Adrenal gland (tissue), 5 donors: ENCODE data around the gene SZT2.

Source experiments
- POLR2A ChIP-seq, 2 donors: fragments of 450-650 bp; IDR thresholded peaks; one replicate each; pipeline ENCODE4 v1.6.1; 2017; ENCODE audit warnings: antibody characterized with exemption in 2 of 2, mild to moderate bottlenecking in 2 of 2, moderate library complexity in 1 of 2
- TF ChIP-seq, protein P1 (sequence below), 6 experiments: fragments of 450-650 bp in 4 of 6; fragments of 200-600 bp in 2 of 6; sonication (generic) in 1 of 6; IDR thresholded peaks; 1 replicate in 5 of 6; 2 replicates in 1 of 6; pipeline versions ENCODE4 v1.5.1 to v1.8.0; 2016 to 2021; ENCODE audit warnings: antibody characterized with exemption in 6 of 6, mild to moderate bottlenecking in 2 of 6, moderate library complexity in 1 of 6
- donor health status: DM: no; HTN: no; CAD: no.

DNA sequence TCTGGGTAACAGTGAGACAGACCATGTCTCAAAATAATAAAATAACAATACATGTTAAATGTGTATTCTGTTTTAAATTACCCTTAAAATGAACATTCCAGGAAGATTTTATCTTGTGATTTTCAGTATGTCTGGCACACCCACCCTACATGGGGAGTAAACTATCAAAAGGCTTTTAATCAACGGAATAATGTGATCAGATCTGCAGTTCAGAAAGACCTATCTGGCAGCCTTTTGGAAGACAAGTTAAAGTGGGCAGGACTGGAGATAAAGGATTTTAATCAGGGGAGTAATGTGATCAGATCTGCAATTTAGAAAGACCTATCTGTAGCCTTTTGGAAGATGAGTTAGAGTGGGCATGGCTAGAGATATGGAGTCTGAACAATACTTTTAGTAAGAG is 10.2 kb upstream of the SZT2 start:
- TF ChIP-seq, protein P1, sequence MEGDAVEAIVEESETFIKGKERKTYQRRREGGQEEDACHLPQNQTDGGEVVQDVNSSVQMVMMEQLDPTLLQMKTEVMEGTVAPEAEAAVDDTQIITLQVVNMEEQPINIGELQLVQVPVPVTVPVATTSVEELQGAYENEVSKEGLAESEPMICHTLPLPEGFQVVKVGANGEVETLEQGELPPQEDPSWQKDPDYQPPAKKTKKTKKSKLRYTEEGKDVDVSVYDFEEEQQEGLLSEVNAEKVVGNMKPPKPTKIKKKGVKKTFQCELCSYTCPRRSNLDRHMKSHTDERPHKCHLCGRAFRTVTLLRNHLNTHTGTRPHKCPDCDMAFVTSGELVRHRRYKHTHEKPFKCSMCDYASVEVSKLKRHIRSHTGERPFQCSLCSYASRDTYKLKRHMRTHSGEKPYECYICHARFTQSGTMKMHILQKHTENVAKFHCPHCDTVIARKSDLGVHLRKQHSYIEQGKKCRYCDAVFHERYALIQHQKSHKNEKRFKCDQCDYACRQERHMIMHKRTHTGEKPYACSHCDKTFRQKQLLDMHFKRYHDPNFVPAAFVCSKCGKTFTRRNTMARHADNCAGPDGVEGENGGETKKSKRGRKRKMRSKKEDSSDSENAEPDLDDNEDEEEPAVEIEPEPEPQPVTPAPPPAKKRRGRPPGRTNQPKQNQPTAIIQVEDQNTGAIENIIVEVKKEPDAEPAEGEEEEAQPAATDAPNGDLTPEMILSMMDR (IDR thresholded peaks at IDR 0.05): no peak
- TF ChIP-seq POLR2A (IDR thresholded peaks at IDR 0.05): no peak
